Ascending aorta (tissue), 2 donors: Measurements from ENCODE around the gene CGB1. TPM values are rescaled to one million over a fixed set of nuclear protein-coding genes. Genes with fewer than 3 reads are reported as not detected.

Source experiments
- DNase-seq, 2 donors: peaks; one replicate each; pipeline ENCODE4 v3.0.0-alpha.2; 2019; ENCODE audit warnings: low spot score in 2 of 2
- H3K27ac ChIP-seq, 2 donors: fragments of 200-600 bp; sonication (generic); one replicate each; pipeline ENCODE4 v1.5.1; 2016 to 2017; ENCODE audit warnings: mild to moderate bottlenecking in 1 of 2
- H3K27me3 ChIP-seq: fragments of 200-600 bp; sonication (generic); one replicate; pipeline ENCODE4 v1.5.1; 2017
- H3K36me3 ChIP-seq, 2 donors: fragments of 200-600 bp; sonication (generic); one replicate each; pipeline ENCODE4 v1.5.1; 2016
- H3K4me1 ChIP-seq, 2 donors: fragments of 200-600 bp; sonication (generic); one replicate each; pipeline ENCODE4 v1.5.1; 2016 to 2017; ENCODE audit warnings: mild to moderate bottlenecking in 1 of 2
- H3K4me3 ChIP-seq, 2 donors: fragments of 200-600 bp; sonication (generic); one replicate each; pipeline ENCODE4 v1.5.1; 2016 to 2017; ENCODE audit warnings: mild to moderate bottlenecking in 1 of 2
- H3K9me3 ChIP-seq, 2 donors: fragments of 200-600 bp; sonication (generic); one replicate each; pipeline ENCODE4 v1.5.1; 2016
- CTCF ChIP-seq, 3 experiments: fragments of 200-600 bp in 2 of 3; fragments of 450-650 bp in 1 of 3; sonication (generic) in 2 of 3; IDR thresholded peaks; one replicate each; pipeline ENCODE4 v1.5.1; 2016 to 2019; ENCODE audit warnings: antibody characterized with exemption in 3 of 3, mild to moderate bottlenecking in 1 of 3, moderate library complexity in 1 of 3
- intact Hi-C: fragments of 100-400 bp; cut with DNase I; formaldehyde crosslinking; loops from one replicate; pipeline ENCODE4 v1.15.1; 2023
- total RNA-seq: library from RNA; depleted of rRNA; stranded (reverse); fragments of >200 nt; gene quantifications from one replicate; pipeline ENCODE4 v1.1.0, GENCODE V29; 2016

Gene CGB1
- total RNA-seq, 1 donor from 2014 or later, result not detected

GRCh38 chr19:48991873-48992580, 44.7 kb downstream of the CGB1 start:
- Histone ChIP-seq H3K27me3 (no peaks in the 10 kb centered on the region), H3K36me3 (peaks cover 13 to 26% of the 10 kb centered on the region in 2 donors), H3K4me1 (peaks cover 21 to 26% of the 10 kb centered on the region in 2 donors), H3K9me3 (no peaks in the 10 kb centered on the region), H3K4me3 (peak overlapping the region; percentile 58 to 81), H3K27ac (peak overlapping the region; percentile 94)
- no peak for TF ChIP-seq CTCF (IDR thresholded peaks at IDR 0.05)
- peak in 1 of 2 donors; percentile 89 for DNase-seq
- intact Hi-C loops, result loop anchor here (2.0 to 5.0 kb wide), 2 partner anchors 27 to 155 kb away; partner anchors contain the start of gene FTL

GRCh38 chr19:48991011-48991609, 45.6 kb downstream of the CGB1 start:
- no peak for TF ChIP-seq CTCF (IDR thresholded peaks at IDR 0.05)
- DNase-seq, result no peak
- peaks cover 21 to 34% of the 10 kb centered on the region in 2 donors for H3K36me3 ChIP-seq
- H3K27ac ChIP-seq, result peak overlapping the region in 1 of 2 donors; percentile 94
- H3K9me3 ChIP-seq, result no peaks in the 10 kb centered on the region
- H3K4me3 ChIP-seq, result peak overlapping the region; percentile 58 to 81
- no peaks in the 10 kb centered on the region for H3K27me3 ChIP-seq
- intact Hi-C loops, result loop anchor here (5.0 kb wide), 1 partner anchor 156 kb away; no protein-coding TSS in a partner anchor
- peaks cover 21 to 26% of the 10 kb centered on the region in 2 donors for H3K4me1 ChIP-seq

GRCh38 chr19:48990400-48990799, 46.3 kb downstream of the CGB1 start:
- H3K36me3 ChIP-seq, result peaks cover 28 to 40% of the 10 kb centered on the region in 2 donors
- intact Hi-C loops, result loop anchor here (5.0 kb wide), 1 partner anchor 157 kb away; no protein-coding TSS in a partner anchor
- no peaks in the 10 kb centered on the region for H3K9me3 ChIP-seq
- peak overlapping the region; percentile 24 to 94 for H3K27ac ChIP-seq
- no peak for TF ChIP-seq CTCF (IDR thresholded peaks at IDR 0.05)
- DNase-seq, result no peak
- H3K27me3 ChIP-seq, result no peaks in the 10 kb centered on the region
- peaks cover 21 to 26% of the 10 kb centered on the region in 2 donors for H3K4me1 ChIP-seq
- H3K4me3 ChIP-seq, result no peak overlapping the region

GRCh38 chr19:48989701-48990291, 46.9 kb downstream of the CGB1 start:
- peak overlapping the region; percentile 24 to 94 for H3K27ac ChIP-seq
- intact Hi-C loops, result loop anchor here (5.0 kb wide), 1 partner anchor 158 kb away; no protein-coding TSS in a partner anchor

More at GRCh38 chr19:48989701-48990291, 46.9 kb downstream of the CGB1 start:
- no peak for DNase-seq
- H3K36me3 ChIP-seq, result peaks cover 34 to 46% of the 10 kb centered on the region in 2 donors
- no peak overlapping the region for H3K4me3 ChIP-seq
- no peaks in the 10 kb centered on the region for H3K9me3 ChIP-seq
- H3K27me3 ChIP-seq, result no peaks in the 10 kb centered on the region
- TF ChIP-seq CTCF (IDR thresholded peaks at IDR 0.05), result no peak
- peaks cover 21 to 25% of the 10 kb centered on the region in 2 donors for H3K4me1 ChIP-seq
